Measurements from ENCODE around the gene DPYSL4.

The DPYSL4 gene

GRCh38 chr10:132197271-132198067 is 10.7 kb downstream of the DPYSL4 start:
- no peak for DNase-seq

- no peak for DNase-seq
Observed at GRCh38 chr10:132198068-132198370, 11.3 kb downstream of the DPYSL4 start.

GRCh38 chr10:132198381-132199181 is 11.8 kb downstream of the DPYSL4 start:
- DNase-seq, result no peak

- DNase-seq, result no peak
Observed at GRCh38 chr10:132199268-132199853, 12.6 kb downstream of the DPYSL4 start.

- no peak for DNase-seq
Observed at GRCh38 chr10:132199854-132200311, 13.1 kb downstream of the DPYSL4 start.

- no peak for DNase-seq
Observed at GRCh38 chr10:132200344-132201110, 13.8 kb downstream of the DPYSL4 start.

- no peak for DNase-seq
Observed at GRCh38 chr10:132201111-132201969, 14.6 kb downstream of the DPYSL4 start.

GRCh38 chr10:132202070-132202970 is 15.6 kb downstream of the DPYSL4 start:
- DNase-seq, result no peak

GRCh38 chr10:132203256-132204077 is 16.7 kb downstream of the DPYSL4 start:
- no peak for DNase-seq

GRCh38 chr10:132204078-132204780 is 17.5 kb downstream of the DPYSL4 start:
- DNase-seq, result no peak

- DNase-seq, result no peak
Observed at GRCh38 chr10:132204781-132205473, 18.2 kb downstream of the DPYSL4 start.

- no peak for DNase-seq
Observed at GRCh38 chr10:132205650-132206376, 19.1 kb downstream of the DPYSL4 start.

- DNase-seq, result no peak
Observed at GRCh38 chr10:132206377-132206745, 19.6 kb downstream of the DPYSL4 start.

GRCh38 chr10:132206806-132207535 is 20.2 kb downstream of the DPYSL4 start:
- DNase-seq, result no peak

GRCh38 chr10:132207536-132208461 is 21.1 kb downstream of the DPYSL4 start:
- no peak for DNase-seq

- DNase-seq, result no peak
Observed at GRCh38 chr10:132208462-132209050, 21.8 kb downstream of the DPYSL4 start.
